ENCODE measurements around the gene MOSMO.
"Not testable (repeated sequence)": the region's sequence is repeated elsewhere in the genome, so short reads cannot be mapped to it uniquely, and the experiment has no call there.

The MOSMO gene

DNA sequence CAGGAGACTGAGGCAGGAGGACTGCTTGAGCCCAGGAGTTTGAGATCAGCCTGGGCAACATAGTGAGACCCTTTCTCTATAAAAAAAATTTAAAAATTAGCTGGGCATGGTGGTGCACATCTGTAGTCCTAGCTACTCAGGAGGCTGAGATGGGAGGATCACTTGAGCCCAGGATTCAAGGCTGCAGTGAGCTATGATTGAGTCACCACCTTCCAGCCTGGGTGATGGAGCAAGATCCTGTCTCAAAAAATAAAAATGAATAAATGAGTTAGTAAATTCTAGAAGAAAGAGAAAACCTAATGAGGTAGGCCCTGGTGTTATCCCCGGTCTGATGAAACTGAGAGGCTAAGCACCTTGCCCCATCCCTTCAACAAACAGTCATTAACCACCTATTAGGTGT lies 5.9 kb upstream of the MOSMO start:
- not testable (repeated sequence) for DNase-seq (ENCODE audit: low read depth, low spot score)

DNA sequence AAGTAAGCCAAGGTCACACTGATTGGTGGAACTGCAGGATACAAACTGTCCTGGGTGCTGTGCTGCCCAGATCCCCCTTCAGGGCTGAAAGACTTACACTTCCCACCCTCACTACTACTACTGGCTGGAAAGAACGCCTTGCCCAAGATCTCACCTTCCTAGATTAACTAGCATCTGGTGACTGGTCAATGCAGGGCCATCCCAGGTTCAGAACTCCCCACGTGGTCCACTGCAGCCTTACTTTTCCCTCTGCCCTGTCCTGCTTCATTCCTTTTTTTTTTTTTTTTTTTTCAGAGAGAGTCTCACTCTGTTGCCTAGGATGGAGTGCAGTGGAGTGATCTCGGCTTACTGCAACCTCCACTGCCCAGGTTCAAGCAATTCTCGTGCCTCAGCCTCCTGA lies 4.7 kb upstream of the MOSMO start:
- no peak for DNase-seq (ENCODE audit: low read depth, low spot score)

DNA sequence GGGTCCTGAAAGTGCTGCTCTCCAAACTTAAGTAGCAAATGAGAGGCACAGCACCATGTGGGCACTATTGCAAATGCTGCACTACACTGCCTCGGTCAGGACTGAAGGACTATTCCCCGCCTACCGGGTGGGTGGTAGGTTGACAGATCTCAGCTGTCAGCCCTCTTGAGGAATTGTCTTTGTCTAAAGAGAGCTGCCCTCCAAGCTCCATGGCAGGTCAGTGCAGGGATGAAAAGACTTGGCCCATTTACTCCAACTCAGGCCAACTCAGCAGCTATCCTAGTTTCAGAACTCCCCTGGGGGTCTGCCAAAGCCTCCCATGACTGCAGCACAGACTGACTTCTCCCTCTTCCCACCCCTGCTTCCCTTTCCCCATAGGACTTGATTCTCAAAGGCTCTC lies 3.6 kb upstream of the MOSMO start:
- peak; percentile 20 for DNase-seq (ENCODE audit: low read depth, low spot score)

DNA sequence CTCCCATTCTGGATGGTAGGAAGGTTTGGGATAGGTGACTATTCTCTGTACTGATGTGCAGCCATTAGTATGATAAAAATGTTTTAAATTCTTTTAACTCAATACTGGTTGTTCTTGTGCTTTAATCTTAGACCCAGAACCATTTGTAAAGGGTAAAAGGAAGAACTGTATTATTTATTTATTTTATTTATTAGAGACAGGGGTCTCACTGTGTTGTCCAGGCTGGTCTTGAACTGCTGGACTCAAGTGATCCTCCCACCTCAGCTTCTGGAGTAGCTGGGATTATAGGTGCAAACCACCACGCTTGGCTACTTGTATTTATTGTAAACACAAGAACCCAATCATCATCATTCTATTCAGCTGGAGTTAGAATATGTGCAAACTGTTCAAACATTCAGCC lies 2.2 kb upstream of the MOSMO start:
- DNase-seq (ENCODE audit: low read depth, low spot score), result no peak

DNA sequence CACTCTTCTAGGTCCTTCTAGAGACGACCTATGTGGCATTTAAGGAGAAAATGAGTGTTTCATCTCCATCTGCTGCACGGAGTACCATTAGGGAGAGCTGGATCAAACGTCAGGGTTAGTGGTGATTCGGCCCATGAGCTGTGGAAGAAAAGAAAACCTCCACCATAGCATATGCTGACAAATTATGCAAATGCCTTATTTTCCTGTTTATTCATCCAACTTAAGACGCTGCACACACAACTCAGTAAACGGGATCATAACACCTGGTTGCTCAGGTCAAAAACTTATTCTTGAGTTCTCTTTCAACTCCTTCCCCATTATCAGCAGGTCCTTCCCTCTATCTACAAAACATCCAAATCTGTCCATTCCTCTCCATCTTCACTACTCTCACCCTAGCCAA lies 1.3 kb upstream of the MOSMO start:
- DNase-seq (ENCODE audit: low read depth, low spot score), result no peak

DNA sequence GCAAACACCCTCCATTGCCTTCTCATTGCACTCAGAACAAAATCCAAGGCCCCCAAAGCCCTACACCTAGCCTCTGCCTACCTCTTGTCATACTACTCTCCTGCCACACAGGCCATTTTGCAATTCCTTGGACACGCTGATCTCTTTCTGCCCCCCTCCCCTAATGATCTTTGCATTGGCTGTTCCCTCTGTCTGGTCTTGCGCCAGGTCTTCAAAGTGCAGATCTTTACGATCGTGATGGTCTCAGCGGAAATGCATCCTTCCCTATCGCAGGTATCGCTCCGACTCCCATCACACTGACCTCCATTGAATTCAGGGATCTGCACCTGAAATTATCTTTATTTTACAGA lies 777 bp upstream of the MOSMO start:
- no peak for DNase-seq (ENCODE audit: low read depth, low spot score)

DNA sequence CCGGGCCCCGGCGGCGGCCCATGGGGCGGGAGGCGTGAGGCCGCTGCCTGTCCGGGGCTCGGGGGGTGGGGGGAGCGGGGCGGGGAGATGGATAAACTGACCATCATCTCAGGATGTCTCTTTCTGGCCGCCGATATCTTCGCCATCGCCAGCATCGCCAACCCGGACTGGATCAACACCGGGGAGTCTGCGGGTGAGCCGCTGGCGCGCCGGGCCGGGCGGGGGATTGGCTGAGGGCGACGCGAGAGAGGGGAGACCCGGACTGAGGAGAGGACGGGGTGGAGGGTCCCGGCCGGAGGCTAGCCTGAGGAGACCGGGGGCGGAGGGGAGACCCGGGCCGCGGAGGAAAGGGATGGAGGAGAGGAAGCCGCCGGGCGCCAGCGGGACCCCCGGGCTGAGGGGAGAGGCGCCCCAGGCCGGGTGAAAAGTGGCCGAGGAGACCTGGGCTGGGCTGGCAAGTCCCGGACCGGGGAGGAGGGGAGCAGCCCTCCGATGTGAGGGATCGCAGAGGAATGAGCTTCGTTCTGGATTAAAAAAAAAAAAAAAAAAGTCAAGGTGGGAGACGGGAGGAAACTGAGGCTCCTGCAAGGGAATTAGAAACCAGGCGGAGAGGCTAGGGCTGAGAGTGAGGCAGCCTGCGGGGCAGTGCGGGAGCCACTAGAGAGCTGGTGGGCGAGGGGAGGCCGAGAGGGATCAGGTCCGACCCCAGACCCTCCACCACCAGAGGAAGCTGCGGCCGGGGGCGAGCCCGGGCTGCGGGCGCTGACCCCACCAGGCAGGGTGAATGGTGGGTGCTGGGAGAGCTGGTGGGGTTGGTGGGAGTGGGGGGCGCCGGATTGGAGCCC lies 526 bp downstream of the MOSMO start:
- DNase-seq (ENCODE audit: low read depth, low spot score), result peak; percentile 13

DNA sequence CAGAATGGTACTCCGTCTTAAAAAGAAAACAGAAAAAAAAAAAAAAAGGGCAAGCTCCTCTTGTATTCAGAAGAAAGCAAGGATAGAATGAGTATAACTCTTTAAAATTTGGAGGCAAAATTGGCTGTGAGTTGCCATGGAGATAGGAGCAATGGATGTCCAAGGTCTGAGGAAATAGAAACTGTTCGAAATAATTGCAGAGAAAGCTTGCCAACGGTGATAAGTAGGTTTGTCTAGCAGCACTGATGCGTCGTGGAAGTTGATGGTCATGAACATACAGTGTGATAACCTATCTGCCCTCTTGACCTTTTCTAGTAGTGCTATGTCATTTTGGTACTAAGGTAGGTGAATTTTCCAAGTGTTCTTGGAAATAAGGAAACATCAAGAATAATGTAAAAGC lies 3.0 kb downstream of the MOSMO start:
- no peak for DNase-seq (ENCODE audit: low read depth, low spot score)

DNA sequence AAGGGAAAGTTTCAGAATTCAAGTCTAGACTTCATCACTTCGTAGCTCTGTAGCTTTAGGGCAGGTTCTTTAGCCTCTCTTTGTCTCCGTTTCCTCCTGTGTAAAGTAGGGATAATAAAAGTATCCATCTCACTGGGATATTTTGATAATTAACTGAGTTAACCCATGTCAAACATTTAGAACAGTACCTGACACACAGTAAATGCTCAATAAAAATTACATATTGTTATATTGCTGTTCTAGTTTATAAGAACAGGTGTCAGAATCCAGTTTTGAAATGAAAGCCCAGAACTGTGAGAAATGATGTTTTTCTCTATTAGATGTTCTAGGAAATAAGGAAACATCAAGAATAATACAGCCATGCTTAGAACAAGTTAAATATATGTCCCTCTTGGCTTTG lies 4.3 kb downstream of the MOSMO start:
- no peak for DNase-seq (ENCODE audit: low read depth, low spot score)

DNA sequence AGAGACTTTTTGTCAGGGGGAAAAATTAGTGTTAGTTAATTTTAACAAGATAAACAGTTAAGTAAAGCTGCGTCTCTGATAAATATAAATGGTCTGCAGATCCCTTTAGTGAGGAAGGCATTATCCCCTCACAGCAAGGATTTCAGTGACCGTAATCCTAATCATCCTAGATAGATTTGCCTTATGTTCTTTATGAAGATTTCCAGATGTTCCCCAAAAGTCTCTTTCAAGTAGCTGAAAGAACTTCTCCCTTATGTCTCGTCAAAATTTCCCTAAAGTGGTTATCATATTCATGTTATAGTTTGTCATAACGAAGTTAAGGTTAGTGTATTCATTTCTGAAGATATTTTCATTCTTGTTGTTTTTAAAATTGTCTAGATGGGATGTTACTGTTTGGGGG lies 5.6 kb downstream of the MOSMO start:
- DNase-seq (ENCODE audit: low read depth, low spot score), result no peak

DNA sequence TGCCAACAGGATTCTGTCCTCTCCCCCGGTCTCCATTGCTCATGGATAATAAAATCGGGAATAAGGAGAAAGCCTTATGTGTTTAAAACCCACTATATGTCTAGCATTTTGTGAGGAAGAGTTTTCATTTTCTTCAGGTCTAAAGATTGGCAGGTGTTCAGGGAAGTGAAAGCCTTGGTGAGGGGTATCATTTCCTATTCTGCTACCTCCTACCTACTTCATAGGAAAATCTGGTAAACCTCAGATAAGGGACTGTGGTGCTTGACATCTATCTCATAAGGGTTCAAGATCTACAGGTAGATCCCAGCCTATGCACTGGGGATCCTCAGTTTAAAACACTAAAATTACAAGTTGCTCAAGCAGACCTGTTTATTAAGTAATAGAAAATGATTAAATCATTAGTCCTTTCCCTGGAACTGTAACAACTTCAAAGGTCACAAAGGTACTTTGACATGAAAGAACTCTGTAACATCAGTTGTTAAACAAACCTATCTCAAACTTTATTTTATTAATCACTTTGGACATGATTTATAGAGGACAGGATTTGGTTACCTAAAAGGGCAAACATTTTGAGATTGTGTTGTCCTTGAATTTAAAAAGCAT lies 6.5 kb downstream of the MOSMO start:
- no peak for DNase-seq (ENCODE audit: low read depth, low spot score)

DNA sequence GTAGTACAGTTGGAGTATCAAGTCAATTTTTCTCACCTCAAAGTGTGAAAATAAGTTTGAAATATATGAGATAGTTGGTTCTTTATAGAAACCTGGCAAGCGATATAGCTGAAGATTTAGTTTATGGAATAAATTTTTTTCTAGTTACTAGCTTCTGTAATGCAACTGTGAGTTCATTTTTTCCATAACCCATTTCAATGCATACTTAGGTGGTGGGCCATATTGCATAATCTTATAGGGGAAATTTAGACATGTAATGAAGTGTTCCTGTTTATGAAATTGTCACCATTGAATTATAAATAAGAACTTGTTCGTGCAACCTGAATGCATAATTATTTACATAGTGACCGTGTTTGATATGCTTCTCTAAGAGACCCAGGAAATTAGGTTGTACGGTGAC lies 9.0 kb downstream of the MOSMO start:
- no peak for DNase-seq (ENCODE audit: low read depth, low spot score)

DNA sequence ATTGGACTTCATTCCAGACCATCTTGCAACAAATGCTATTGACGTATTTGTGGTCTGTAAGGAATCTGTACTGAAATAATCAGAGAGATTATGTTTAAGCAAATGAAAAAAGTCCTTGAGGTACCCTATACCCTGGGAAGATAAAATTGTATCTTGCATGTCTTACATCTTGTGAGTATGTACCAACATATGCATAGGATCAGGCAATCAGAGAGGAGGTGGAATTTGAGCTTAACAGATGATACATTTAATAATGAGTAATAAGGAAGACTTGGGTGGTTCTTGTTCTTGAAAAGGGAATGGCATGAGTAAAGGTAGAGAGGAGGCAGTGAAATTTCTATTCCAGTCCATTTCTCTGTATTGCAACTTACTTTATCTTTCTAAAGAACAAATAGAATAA lies 10.6 kb downstream of the MOSMO start:
- no peak for DNase-seq (ENCODE audit: low read depth, low spot score)

DNA sequence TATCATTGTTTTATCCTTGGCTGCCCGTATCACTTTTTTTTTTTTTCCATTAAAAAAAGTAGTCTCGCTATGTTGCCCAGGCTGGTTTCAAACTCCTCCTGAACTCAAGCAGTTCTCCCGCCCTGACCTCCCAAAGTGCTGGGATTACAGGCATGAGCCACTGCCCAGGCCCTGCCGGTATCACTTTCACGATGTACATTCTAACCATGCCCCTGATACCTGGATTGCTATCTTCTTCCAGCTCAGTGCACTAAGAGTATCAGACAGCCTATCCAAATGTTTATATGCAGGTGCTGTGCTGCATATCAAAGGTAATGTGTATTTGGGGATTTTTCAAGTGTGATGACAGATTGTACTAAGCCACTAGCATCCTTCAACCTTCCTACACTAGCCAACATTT lies 14.2 kb downstream of the MOSMO start:
- no peak for DNase-seq (ENCODE audit: low read depth, low spot score)

DNA sequence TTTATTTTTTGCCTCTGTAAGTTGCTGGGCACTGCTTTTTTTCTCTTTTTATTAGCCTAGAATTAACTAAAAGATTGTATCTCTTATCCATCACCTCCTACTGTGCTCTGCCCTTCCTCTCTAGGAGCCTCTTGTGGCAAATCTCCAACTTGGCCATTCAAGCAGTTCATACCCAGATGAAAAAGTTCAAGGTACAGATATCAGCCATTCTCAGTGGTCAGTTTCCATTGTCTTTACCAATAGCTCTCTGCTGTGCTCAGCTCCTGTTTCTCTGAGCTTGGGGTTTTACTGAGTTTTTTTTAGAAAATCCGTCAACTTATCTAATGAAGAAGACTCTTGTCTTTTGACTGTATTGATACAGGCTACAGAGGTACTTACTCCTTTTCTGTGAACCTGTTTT lies 15.6 kb downstream of the MOSMO start:
- DNase-seq (ENCODE audit: low read depth, low spot score), result no peak

DNA sequence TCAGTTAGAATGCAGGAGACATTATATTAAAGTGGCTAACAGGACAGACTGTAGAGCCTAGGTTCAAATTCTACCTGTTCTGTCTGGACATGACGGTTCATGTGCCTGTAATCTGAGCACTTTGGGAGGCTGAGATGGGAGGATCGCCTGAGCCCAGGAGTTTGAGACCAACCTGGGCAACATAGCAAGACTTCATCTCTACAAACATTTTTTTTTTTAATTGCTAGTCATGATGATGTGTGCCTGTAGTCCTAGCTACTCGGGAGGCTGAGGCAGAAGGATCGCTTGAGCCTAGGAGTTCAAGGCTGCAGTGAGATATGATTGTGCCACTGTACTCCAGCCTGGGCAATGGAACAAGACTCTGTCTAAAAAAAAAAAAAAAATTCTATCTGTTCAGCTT lies 16.9 kb downstream of the MOSMO start:
- not testable (repeated sequence) for DNase-seq (ENCODE audit: low read depth, low spot score)

DNA sequence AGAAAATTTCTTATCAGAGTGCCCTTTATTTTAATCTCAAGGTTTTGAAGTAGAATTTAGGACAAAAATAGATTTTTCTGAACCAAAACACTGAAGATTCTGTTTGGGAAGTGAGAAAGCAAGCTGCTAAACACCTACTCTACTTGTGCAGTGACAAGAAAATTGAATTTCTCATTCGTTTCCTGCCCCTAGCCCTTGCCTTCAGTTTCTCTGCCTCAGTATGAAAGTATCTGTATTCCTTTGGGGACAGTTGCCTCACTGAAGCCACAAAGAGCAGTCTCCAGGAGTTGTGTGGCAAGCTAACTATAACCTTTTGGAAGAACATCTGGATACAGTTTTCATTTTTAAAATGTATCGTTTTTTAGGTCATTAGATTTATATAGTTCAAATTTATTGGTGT lies 19.7 kb downstream of the MOSMO start:
- no peak for DNase-seq (ENCODE audit: low read depth, low spot score)

DNA sequence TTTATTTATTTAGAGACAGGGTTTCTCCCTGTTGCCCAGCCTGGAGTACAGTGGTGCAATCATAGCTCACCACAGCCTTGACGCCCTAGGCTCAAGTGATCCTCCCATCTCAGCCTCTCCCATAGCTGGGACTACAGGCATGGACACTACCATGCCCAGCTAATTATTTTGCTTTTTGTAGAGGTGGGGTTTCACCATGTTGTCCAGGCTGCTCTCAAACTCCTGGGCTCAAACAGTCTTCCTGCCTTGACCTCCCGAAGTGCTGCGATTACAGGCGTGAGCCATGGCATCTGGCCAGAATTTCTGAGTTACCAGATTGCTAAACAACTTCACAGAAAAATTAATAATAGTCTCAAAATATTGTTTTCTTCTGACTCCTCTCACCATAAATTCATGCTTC lies 21.7 kb downstream of the MOSMO start:
- DNase-seq (ENCODE audit: low read depth, low spot score), result no peak

DNA sequence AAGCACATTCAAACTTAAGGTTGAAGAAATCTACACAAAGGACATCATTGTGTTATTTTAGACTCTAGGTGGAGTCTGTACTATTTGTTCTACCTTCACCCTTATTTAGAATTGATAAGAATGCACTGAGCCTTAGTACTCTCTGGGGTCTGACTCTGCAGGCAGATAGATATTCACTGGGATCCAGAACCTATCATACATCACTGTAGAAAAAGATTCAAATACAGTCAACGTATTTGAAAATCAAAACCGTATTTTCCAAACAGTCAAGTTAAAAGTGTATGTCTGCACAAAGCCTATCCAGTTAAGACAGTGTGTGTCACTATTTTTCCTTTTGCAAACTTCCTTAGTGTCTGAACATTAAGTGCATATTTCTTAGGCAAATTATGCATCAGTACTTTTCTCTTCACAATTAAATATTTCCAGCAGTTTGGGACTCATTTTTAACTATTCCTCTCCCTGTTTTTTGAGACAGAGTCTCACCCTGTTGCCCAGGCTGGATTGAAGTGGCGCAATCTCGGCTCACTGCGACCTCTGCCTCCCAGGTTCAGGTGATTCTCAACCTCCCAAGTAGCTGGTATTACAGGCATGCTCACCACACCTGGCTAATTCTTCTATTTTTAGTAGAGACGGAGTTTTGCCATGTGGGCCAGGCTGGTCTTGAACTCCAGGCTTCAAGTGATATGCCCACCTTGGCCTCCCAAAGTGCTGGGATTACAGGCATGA lies 22.3 kb downstream of the MOSMO start:
- no peak for DNase-seq (ENCODE audit: low read depth, low spot score)

DNA sequence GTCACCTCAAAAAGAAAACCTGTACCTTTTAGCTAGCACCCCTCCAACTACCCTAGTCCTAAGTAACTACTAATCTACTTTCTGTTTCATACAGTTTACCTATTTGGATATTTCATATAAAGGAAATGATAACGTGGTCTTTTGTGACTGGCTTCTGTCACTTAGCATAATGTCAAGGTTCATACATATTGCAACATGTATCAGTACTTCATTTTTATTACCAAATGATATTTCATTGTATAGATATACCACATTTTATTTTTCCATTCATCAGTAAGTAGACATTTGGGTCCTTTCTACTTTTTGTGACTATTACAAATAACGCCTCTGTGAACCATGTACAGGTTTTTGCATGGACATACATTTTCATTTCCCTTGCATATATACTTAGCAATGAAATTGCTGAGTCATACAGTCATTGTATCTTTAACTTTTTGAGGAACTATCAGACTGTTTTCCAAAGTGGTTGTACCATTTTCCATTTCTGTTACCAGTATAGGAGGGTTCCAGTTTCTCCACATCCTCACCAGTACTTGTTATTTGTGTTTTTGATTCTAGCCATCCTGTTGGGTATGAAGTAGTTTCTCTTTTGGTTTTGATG lies 23.7 kb downstream of the MOSMO start:
- DNase-seq (ENCODE audit: low read depth, low spot score), result no peak

DNA sequence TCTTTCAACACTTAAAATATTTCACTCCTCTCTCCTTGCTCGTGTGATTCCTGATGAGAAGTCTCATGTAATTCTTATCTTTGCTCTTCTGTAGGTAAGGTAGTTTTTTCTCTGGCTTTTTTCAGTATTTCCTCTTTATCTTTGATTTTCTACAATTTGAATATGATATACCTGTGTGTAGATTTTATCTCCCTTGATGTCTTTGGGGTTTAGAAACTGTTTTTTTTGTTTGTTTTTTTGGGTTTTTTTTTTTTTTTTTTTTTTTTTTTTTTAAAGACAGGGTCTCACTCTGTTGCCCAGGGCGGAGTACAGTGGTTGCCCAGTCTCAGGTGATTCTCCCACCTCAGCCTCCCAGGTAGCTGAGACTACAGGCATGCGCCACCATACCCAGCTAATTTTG lies 26.6 kb downstream of the MOSMO start:
- DNase-seq (ENCODE audit: low read depth, low spot score), result no peak

DNA sequence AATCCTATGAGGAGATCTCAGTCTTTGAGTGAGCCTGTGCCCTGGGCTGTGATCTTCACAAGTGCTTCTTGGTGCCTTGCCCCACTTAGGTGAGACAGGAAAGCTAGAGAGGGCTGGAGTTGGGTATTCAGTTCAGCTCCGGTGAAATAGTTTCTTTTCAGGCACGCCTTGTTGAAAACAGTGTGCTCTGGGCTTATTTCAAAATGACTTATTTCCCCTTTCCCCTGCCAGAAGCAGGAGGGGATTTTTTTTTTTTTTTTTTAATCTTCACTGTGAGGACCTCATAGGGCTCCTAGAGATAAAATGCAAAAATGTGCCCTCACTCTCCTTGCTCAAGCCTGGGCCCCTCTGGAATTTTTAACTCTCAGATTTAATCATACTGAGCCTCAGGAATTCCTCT lies 27.2 kb downstream of the MOSMO start:
- no peak for DNase-seq (ENCODE audit: low read depth, low spot score)

DNA sequence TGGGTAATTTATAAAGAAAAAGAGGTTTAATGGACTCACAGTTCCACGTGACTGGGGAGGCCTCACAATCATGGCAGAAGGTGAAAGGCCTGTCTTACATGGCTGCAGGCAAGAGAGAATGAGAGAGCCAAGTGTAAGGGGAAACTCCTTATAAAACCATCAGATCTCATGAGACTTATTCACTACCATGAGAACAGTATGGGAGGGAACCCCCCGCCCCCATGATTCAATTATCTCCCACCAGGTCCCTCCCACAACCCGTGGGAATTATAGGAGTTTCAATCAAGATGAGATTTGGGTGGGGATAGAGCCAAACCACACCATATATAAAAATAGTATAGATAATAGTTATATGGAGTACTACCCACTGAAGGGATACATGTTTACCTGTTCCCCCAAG lies 36.0 kb downstream of the MOSMO start:
- DNase-seq (ENCODE audit: low read depth, low spot score), result not testable (repeated sequence)

Data from ELF-1 (cell line).